Measurements from ENCODE around the gene CXCL5. TPM values are rescaled to one million over a fixed set of nuclear protein-coding genes. Genes with fewer than 3 reads are reported as not detected.
A peak's percentile ranks its signal among the peaks of the same experiment; 100 is the strongest.

CXCL5 gene
- under 1 TPM in 1 of 3 donors, not detected in 2; 0.15 TPM for total RNA-seq

- peak within 1 kb of the TSS in 2 of 3 donors; percentile 31 to 55 for H3K4me3 ChIP-seq
Observed at GRCh38 chr4:73998040-73999011, at the start of gene CXCL5. TSS of gene CXCL5 (minus strand) at chr4:73998677. CDS start at chr4:73998581, 96 bp downstream.

GRCh38 chr4:74047152-74047551 lies 48.7 kb upstream of the CXCL5 start:
- Histone ChIP-seq H3K4me3 (no peak overlapping the region), H3K27ac (no peak overlapping the region), H3K36me3 (no peaks in the 10 kb centered on the region), H3K27me3 (no peaks in the 10 kb centered on the region), H3K9me3 (peaks cover 0 to 4% of the 10 kb centered on the region in 2 donors), H3K4me1 (no peaks in the 10 kb centered on the region)
- no peak for DNase-seq (ENCODE audit: low spot score in 2 of 2)
- no peak for TF ChIP-seq CTCF (IDR thresholded peaks at IDR 0.05)
- TF ChIP-seq POLR2AphosphoS5 (IDR thresholded peaks at IDR 0.05): no peak
- no peak for TF ChIP-seq POLR2A (IDR thresholded peaks at IDR 0.05)
- intact Hi-C loops (cut with DNase I; ENCODE audit: low total_unique reads): no loop called here

More at GRCh38 chr4:73998040-73999011, at the start of gene CXCL5:
- H3K4me1 ChIP-seq: no peaks in the 10 kb centered on the region
- no peaks in the 10 kb centered on the region for H3K9me3 ChIP-seq
- H3K36me3 ChIP-seq: no peaks in the 10 kb centered on the region
- intact Hi-C loops (cut with DNase I; ENCODE audit: low total_unique reads): no loop called here
- no peaks in the 10 kb centered on the region for H3K27me3 ChIP-seq
- no peak within 1 kb of the TSS for H3K27ac ChIP-seq
- TF ChIP-seq POLR2AphosphoS5 (IDR thresholded peaks at IDR 0.05) (no peak), CTCF (IDR thresholded peaks at IDR 0.05) (no peak), POLR2A (IDR thresholded peaks at IDR 0.05) (no peak)
- DNase-seq (ENCODE audit: low spot score in 2 of 2): no peak

GRCh38 chr4:74045772-74046171 lies 47.3 kb upstream of the CXCL5 start:
- intact Hi-C loops (cut with DNase I; ENCODE audit: low total_unique reads): no loop called here
- Histone ChIP-seq H3K4me3 (no peak overlapping the region), H3K27me3 (no peaks in the 10 kb centered on the region), H3K9me3 (peaks cover 0 to 4% of the 10 kb centered on the region in 2 donors), H3K27ac (no peak overlapping the region), H3K4me1 (no peaks in the 10 kb centered on the region), H3K36me3 (no peaks in the 10 kb centered on the region)
- no peak for TF ChIP-seq POLR2A (IDR thresholded peaks at IDR 0.05)
- TF ChIP-seq CTCF (IDR thresholded peaks at IDR 0.05): no peak
- no peak for TF ChIP-seq POLR2AphosphoS5 (IDR thresholded peaks at IDR 0.05)
- DNase-seq (ENCODE audit: low spot score in 2 of 2): no peak

GRCh38 chr4:74045247-74045646 lies 46.8 kb upstream of the CXCL5 start:
- Histone ChIP-seq H3K27ac (no peak overlapping the region), H3K27me3 (no peaks in the 10 kb centered on the region), H3K4me1 (no peaks in the 10 kb centered on the region), H3K36me3 (no peaks in the 10 kb centered on the region), H3K9me3 (peaks cover 0 to 4% of the 10 kb centered on the region in 2 donors), H3K4me3 (no peak overlapping the region)
- no peak for DNase-seq (ENCODE audit: low spot score in 2 of 2)
- TF ChIP-seq POLR2AphosphoS5 (IDR thresholded peaks at IDR 0.05) (no peak), CTCF (IDR thresholded peaks at IDR 0.05) (no peak), POLR2A (IDR thresholded peaks at IDR 0.05) (no peak)
- intact Hi-C loops (cut with DNase I; ENCODE audit: low total_unique reads): no loop called here

GRCh38 chr4:74044677-74045076 lies 46.2 kb upstream of the CXCL5 start:
- Histone ChIP-seq H3K4me1 (no peaks in the 10 kb centered on the region), H3K4me3 (no peak overlapping the region), H3K27ac (no peak overlapping the region), H3K9me3 (peaks cover 0 to 4% of the 10 kb centered on the region in 2 donors), H3K27me3 (no peaks in the 10 kb centered on the region), H3K36me3 (no peaks in the 10 kb centered on the region)
- TF ChIP-seq CTCF (IDR thresholded peaks at IDR 0.05) (no peak), POLR2AphosphoS5 (IDR thresholded peaks at IDR 0.05) (no peak), POLR2A (IDR thresholded peaks at IDR 0.05) (no peak)
- intact Hi-C loops (cut with DNase I; ENCODE audit: low total_unique reads): no loop called here
- no peak for DNase-seq (ENCODE audit: low spot score in 2 of 2)

Measured in breast epithelium (tissue), 4 donors.